SK-N-SH (cell line): ENCODE results near the gene LGR6.

Source experiments
- CHD2 ChIP-seq: fragments of 150-350 bp; IDR thresholded peaks from 2 replicates; pipeline ENCODE4 v1.6.1; 2018; ENCODE audit warnings: low read length; ENCODE audit not compliant: partially characterized antibody
- ELF1 ChIP-seq: IDR thresholded peaks from 2 replicates; pipeline ENCODE4 v1.4.0; 2012
- EP300 ChIP-seq, 2 experiments: IDR thresholded peaks; 2 replicates each; pipeline versions ENCODE4 v1.4.0 to v1.6.1; 2012; ENCODE audit warnings: borderline replicate concordance in 1 of 2, low read depth in 1 of 2, low read length in 1 of 2
- EZH2phosphoT487 ChIP-seq: fragments of 200-600 bp; sonication (generic); IDR thresholded peaks from 2 replicates; pipeline ENCODE4 v1.6.1; 2017; ENCODE audit warnings: low read depth, mixed run types, mild to moderate bottlenecking, antibody characterized with exemption, moderate library complexity, borderline replicate concordance
- JUND ChIP-seq: IDR thresholded peaks from 2 replicates; pipeline ENCODE4 v1.4.0; 2012
- NFIC ChIP-seq: IDR thresholded peaks from 2 replicates; pipeline ENCODE4 v1.4.0; 2012; ENCODE audit warnings: borderline replicate concordance
- REST ChIP-seq: IDR thresholded peaks from 2 replicates; pipeline ENCODE4 v1.6.1; 2012; ENCODE audit warnings: mild to moderate bottlenecking, low read depth, low read length, moderate library complexity
- SIN3A ChIP-seq: IDR thresholded peaks from 2 replicates; pipeline ENCODE4 v1.6.1; 2012; ENCODE audit warnings: low read depth, mild to moderate bottlenecking, low read length, moderate library complexity, borderline replicate concordance
- TEAD4 ChIP-seq: IDR thresholded peaks from 2 replicates; pipeline ENCODE4 v1.4.0; 2012; ENCODE audit warnings: mild to moderate bottlenecking, borderline replicate concordance; ENCODE audit not compliant: insufficient read depth
- TF ChIP-seq, protein P1 (sequence below): IDR thresholded peaks from 2 replicates; pipeline ENCODE4 v1.4.0; 2012; ENCODE audit warnings: low read depth
- TF ChIP-seq, protein P2 (sequence below): fragments of 150-350 bp; IDR thresholded peaks from 2 replicates; pipeline ENCODE4 v1.6.1; 2016; ENCODE audit warnings: mild to moderate bottlenecking, low read depth, low read length
- TF ChIP-seq, protein P3 (sequence below): fragments of 200-600 bp; sonication (generic); IDR thresholded peaks from 2 replicates; pipeline ENCODE4 v1.6.1; 2017; ENCODE audit warnings: antibody characterized with exemption, mild to moderate bottlenecking, moderate library complexity
- TF ChIP-seq, protein P4 (sequence below): IDR thresholded peaks from 2 replicates; pipeline ENCODE4; 2012

GRCh38 chr1:202361701-202362100, 168.1 kb downstream of the LGR6 start:
- TF ChIP-seq CHD2, result no peak
- TF ChIP-seq NFIC, result no peak
- TF ChIP-seq, protein P1, sequence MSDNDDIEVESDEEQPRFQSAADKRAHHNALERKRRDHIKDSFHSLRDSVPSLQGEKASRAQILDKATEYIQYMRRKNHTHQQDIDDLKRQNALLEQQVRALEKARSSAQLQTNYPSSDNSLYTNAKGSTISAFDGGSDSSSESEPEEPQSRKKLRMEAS, result no peak
- TF ChIP-seq, protein P2, sequence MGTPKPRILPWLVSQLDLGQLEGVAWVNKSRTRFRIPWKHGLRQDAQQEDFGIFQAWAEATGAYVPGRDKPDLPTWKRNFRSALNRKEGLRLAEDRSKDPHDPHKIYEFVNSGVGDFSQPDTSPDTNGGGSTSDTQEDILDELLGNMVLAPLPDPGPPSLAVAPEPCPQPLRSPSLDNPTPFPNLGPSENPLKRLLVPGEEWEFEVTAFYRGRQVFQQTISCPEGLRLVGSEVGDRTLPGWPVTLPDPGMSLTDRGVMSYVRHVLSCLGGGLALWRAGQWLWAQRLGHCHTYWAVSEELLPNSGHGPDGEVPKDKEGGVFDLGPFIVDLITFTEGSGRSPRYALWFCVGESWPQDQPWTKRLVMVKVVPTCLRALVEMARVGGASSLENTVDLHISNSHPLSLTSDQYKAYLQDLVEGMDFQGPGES, result no peak
- TF ChIP-seq, protein P3, sequence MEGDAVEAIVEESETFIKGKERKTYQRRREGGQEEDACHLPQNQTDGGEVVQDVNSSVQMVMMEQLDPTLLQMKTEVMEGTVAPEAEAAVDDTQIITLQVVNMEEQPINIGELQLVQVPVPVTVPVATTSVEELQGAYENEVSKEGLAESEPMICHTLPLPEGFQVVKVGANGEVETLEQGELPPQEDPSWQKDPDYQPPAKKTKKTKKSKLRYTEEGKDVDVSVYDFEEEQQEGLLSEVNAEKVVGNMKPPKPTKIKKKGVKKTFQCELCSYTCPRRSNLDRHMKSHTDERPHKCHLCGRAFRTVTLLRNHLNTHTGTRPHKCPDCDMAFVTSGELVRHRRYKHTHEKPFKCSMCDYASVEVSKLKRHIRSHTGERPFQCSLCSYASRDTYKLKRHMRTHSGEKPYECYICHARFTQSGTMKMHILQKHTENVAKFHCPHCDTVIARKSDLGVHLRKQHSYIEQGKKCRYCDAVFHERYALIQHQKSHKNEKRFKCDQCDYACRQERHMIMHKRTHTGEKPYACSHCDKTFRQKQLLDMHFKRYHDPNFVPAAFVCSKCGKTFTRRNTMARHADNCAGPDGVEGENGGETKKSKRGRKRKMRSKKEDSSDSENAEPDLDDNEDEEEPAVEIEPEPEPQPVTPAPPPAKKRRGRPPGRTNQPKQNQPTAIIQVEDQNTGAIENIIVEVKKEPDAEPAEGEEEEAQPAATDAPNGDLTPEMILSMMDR, result no peak
- no peak for TF ChIP-seq SIN3A
- TF ChIP-seq, protein P4, sequence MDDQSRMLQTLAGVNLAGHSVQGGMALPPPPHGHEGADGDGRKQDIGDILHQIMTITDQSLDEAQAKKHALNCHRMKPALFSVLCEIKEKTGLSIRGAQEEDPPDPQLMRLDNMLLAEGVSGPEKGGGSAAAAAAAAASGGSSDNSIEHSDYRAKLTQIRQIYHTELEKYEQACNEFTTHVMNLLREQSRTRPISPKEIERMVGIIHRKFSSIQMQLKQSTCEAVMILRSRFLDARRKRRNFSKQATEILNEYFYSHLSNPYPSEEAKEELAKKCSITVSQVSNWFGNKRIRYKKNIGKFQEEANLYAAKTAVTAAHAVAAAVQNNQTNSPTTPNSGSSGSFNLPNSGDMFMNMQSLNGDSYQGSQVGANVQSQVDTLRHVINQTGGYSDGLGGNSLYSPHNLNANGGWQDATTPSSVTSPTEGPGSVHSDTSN, result no peak
- no peak for TF ChIP-seq JUND
- no peak for TF ChIP-seq EZH2phosphoT487
- TF ChIP-seq TEAD4, result no peak
- TF ChIP-seq ELF1, result no peak
- TF ChIP-seq EP300 (IDR thresholded peaks at IDR 0.05; ENCODE audit: borderline replicate concordance in 1 of 2, low read depth in 1 of 2, low read length in 1 of 2), result no peak
- TF ChIP-seq REST, result no peak
